Ramos (cell line): ENCODE data around the gene COPS9.

Experiments
- in situ Hi-C: fragments of 300-500 bp; cut with MboI; formaldehyde crosslinking; loops from one replicate; pipeline ENCODE4 v1.14.3; 2022; ENCODE audit warnings: low sequenced_read_pairs; ENCODE audit not compliant: unreplicated experiment

The COPS9 gene

GRCh38 chr2:240151477-240152031, 15.4 kb upstream of the COPS9 start:
- in situ Hi-C loops = no loop called here

- in situ Hi-C loops = no loop called here
Measured at GRCh38 chr2:240149943-240150784, 14.1 kb upstream of the COPS9 start.

GRCh38 chr2:240147911-240148587, 11.9 kb upstream of the COPS9 start:
- in situ Hi-C loops = no loop called here

- in situ Hi-C loops = no loop called here
Measured at GRCh38 chr2:240147382-240147781, 11.3 kb upstream of the COPS9 start.

- in situ Hi-C loops = no loop called here
Measured at GRCh38 chr2:240146627-240147278, 10.6 kb upstream of the COPS9 start.

- in situ Hi-C loops = no loop called here
Measured at GRCh38 chr2:240146141-240146561, 10.0 kb upstream of the COPS9 start.

- in situ Hi-C loops = no loop called here
Measured at GRCh38 chr2:240145461-240145860, 9.4 kb upstream of the COPS9 start.

- in situ Hi-C loops = loop anchor here (5.0 kb wide), 1 partner anchor 87 kb away; no protein-coding TSS in a partner anchor
Measured at GRCh38 chr2:240144649-240145261, 8.7 kb upstream of the COPS9 start.

- in situ Hi-C loops = loop anchor here (5.0 kb wide), 1 partner anchor 87 kb away; no protein-coding TSS in a partner anchor
Measured at GRCh38 chr2:240143801-240144648, 7.9 kb upstream of the COPS9 start.

GRCh38 chr2:240143276-240143675, 7.2 kb upstream of the COPS9 start:
- in situ Hi-C loops = loop anchor here (5.0 kb wide), 1 partner anchor 86 kb away; no protein-coding TSS in a partner anchor

- in situ Hi-C loops = loop anchor here (5.0 kb wide), 1 partner anchor 86 kb away; no protein-coding TSS in a partner anchor
Measured at GRCh38 chr2:240142859-240143258, 6.8 kb upstream of the COPS9 start.

- in situ Hi-C loops = loop anchor here (5.0 kb wide), 1 partner anchor 85 kb away; no protein-coding TSS in a partner anchor
Measured at GRCh38 chr2:240142256-240142775, 6.2 kb upstream of the COPS9 start.

- in situ Hi-C loops = loop anchor here (5.0 kb wide), 1 partner anchor 84 kb away; no protein-coding TSS in a partner anchor
Measured at GRCh38 chr2:240141736-240142135, 5.6 kb upstream of the COPS9 start.

- in situ Hi-C loops = loop anchor here (5.0 kb wide), 1 partner anchor 84 kb away; no protein-coding TSS in a partner anchor
Measured at GRCh38 chr2:240140920-240141319, 4.8 kb upstream of the COPS9 start.

- in situ Hi-C loops = loop anchor here (5.0 kb wide), 1 partner anchor 83 kb away; no protein-coding TSS in a partner anchor
Measured at GRCh38 chr2:240140511-240140910, 4.4 kb upstream of the COPS9 start, which contains the start of gene OTOS. TSS of gene OTOS (minus strand) at chr2:240140658. CDS start at chr2:240140326, 332 bp downstream.

- in situ Hi-C loops = loop anchor here (5.0 kb wide), 1 partner anchor 83 kb away; no protein-coding TSS in a partner anchor
Measured at GRCh38 chr2:240139666-240140393, 3.7 kb upstream of the COPS9 start.

- in situ Hi-C loops = no loop called here
Measured at GRCh38 chr2:240139011-240139441, 2.9 kb upstream of the COPS9 start.
